ENCODE results near the gene ARHGAP12. TPM values are rescaled to one million over a fixed set of nuclear protein-coding genes. Genes with fewer than 3 reads are reported as not detected.

Gene ARHGAP12
- total RNA-seq, 2 experiments from 2014 or later, result 11.8 to 14.5 TPM

DNA sequence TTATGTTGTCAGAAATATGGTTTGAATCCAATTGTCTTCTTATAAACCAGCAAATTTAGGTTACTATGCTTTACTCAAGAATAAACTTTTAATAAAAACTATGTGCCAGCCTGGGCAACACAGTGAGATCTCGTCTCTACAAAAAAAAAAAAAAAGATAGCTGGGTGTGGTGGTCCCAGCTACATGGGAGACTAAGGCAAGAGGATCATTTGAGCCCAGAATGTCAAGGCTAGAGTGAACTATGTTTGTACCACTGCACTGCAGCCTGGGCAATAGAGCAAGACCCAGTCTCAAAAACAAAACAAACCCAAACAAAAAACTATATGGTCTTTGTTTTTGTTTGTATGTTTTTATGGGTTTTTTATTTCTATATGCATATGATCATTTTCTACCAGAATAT is 7.5 kb upstream of the ARHGAP12 start:
- Histone ChIP-seq H3K4me1 (ENCODE audit: insufficient read depth, low read length, poor library complexity, severe bottlenecking) (peaks cover 16% of the 10 kb centered on the region), H3K36me3 (ENCODE audit: insufficient read depth, low read length) (no peaks in the 10 kb centered on the region), H4K20me1 (ENCODE audit: insufficient read depth, low read length) (no peaks in the 10 kb centered on the region), H3K4me2 (ENCODE audit: low read length) (no peak overlapping the region), H3K79me2 (ENCODE audit: insufficient read depth, low read depth, low read length) (no peaks in the 10 kb centered on the region), H3K27ac (ENCODE audit: low read depth, low read length, poor library complexity, severe bottlenecking) (no peak overlapping the region), H3K4me3 (ENCODE audit: low read depth, low read length, poor library complexity, severe bottlenecking) (no peak overlapping the region), H3K9me2 (ENCODE audit: insufficient read depth, low read length) (no peaks in the 10 kb centered on the region), H2AFZ (ENCODE audit: low read length) (no peak overlapping the region), H3K9me3 (ENCODE audit: low read length) (no peaks in the 10 kb centered on the region)
- BruUV-seq (replicated peaks), result no TSS peak
- ChIA-PET POLR2A (interaction anchor here (0.7 to 1.4 kb wide), 4 partner anchors 13 to 115 kb away, joined by 3 to 8 read pairs (median 4); no protein-coding TSS in a partner anchor), CTCF (ENCODE audit: unreplicated experiment) (no interaction called here)
- intact Hi-C loops (cut with micrococcal nuclease; ENCODE audit: unreplicated experiment), result no loop called here
- DNase-seq (ENCODE audit: low spot score), result no peak
- TF ChIP-seq, protein P1, sequence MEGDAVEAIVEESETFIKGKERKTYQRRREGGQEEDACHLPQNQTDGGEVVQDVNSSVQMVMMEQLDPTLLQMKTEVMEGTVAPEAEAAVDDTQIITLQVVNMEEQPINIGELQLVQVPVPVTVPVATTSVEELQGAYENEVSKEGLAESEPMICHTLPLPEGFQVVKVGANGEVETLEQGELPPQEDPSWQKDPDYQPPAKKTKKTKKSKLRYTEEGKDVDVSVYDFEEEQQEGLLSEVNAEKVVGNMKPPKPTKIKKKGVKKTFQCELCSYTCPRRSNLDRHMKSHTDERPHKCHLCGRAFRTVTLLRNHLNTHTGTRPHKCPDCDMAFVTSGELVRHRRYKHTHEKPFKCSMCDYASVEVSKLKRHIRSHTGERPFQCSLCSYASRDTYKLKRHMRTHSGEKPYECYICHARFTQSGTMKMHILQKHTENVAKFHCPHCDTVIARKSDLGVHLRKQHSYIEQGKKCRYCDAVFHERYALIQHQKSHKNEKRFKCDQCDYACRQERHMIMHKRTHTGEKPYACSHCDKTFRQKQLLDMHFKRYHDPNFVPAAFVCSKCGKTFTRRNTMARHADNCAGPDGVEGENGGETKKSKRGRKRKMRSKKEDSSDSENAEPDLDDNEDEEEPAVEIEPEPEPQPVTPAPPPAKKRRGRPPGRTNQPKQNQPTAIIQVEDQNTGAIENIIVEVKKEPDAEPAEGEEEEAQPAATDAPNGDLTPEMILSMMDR (conservative IDR thresholded peaks at IDR 0.05; ENCODE audit: low read length), result no peak
- TF ChIP-seq EZH2phosphoT487 (IDR thresholded peaks at IDR 0.05; ENCODE audit: borderline replicate concordance, low read depth, low read length), result no peak

DNA sequence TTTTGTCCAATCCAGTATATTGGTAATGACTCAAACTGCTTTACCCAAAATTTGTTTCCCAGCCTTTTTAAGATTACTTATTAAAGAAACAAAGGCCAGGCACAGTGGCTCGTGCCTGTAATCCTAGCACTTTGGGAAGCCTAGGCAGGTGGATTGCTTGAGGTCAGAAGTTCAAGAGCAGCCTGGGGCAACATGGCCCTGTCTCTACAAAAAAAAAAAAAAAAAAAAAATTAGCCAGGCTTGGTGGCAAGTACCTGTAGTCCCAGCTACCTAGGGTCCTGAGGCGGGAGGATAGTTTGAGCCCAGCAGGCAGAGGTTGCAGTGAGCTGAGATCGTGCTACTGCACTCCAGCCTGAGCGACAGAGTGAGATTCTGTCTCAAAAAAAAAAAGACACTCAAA is 7.0 kb upstream of the ARHGAP12 start:
- no peaks in the 10 kb centered on the region for H3K79me2 ChIP-seq (ENCODE audit: insufficient read depth, low read depth, low read length)
- no peaks in the 10 kb centered on the region for H3K9me2 ChIP-seq (ENCODE audit: insufficient read depth, low read length)
- no peaks in the 10 kb centered on the region for H4K20me1 ChIP-seq (ENCODE audit: insufficient read depth, low read length)
- ChIA-PET CTCF (ENCODE audit: unreplicated experiment) (no interaction called here), POLR2A (interaction anchor here (1.1 to 1.4 kb wide), 4 partner anchors 13 to 1175 kb away, joined by 3 to 8 read pairs (median 6); no protein-coding TSS in a partner anchor)
- no TSS peak for BruUV-seq (replicated peaks)
- no peak overlapping the region for H3K4me3 ChIP-seq (ENCODE audit: low read depth, low read length, poor library complexity, severe bottlenecking)
- no peak for DNase-seq (ENCODE audit: low spot score)
- no peaks in the 10 kb centered on the region for H3K36me3 ChIP-seq (ENCODE audit: insufficient read depth, low read length)
- no peak overlapping the region for H3K27ac ChIP-seq (ENCODE audit: low read depth, low read length, poor library complexity, severe bottlenecking)
- no peak overlapping the region for H2AFZ ChIP-seq (ENCODE audit: low read length)
- intact Hi-C loops (cut with micrococcal nuclease; ENCODE audit: unreplicated experiment), result no loop called here
- TF ChIP-seq, protein P1 (conservative IDR thresholded peaks at IDR 0.05; ENCODE audit: low read length), result no peak
- no peak for TF ChIP-seq EZH2phosphoT487 (IDR thresholded peaks at IDR 0.05; ENCODE audit: borderline replicate concordance, low read depth, low read length)
- H3K4me1 ChIP-seq (ENCODE audit: insufficient read depth, low read length, poor library complexity, severe bottlenecking), result peaks cover 16% of the 10 kb centered on the region
- H3K4me2 ChIP-seq (ENCODE audit: low read length), result no peak overlapping the region
- no peaks in the 10 kb centered on the region for H3K9me3 ChIP-seq (ENCODE audit: low read length)

DNA sequence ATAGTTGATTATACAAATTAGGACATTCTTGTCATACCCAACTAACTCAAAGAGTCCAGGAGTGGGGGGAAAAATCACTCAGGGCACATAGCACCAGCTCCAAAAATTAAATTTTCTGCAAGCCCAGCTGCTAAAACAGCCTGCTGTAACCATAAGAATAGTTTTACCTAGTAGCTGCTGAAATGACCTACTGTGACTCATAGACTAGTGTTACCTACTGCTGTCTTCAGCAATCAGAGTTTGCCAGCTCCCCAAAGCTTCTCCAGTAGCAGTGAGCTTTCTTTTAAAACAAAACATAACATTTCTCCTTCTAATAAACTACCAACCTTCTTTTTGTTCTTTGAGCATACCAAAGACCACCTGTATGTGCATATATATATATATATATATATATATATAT is 4.2 kb upstream of the ARHGAP12 start:
- Histone ChIP-seq H2AFZ (ENCODE audit: low read length) (no peak overlapping the region), H3K79me2 (ENCODE audit: insufficient read depth, low read depth, low read length) (peaks cover 1% of the 10 kb centered on the region; the same call in 1 of the 2 replicates), H3K9me2 (ENCODE audit: insufficient read depth, low read length) (no peaks in the 10 kb centered on the region), H3K9me3 (ENCODE audit: low read length) (no peaks in the 10 kb centered on the region), H3K4me3 (ENCODE audit: low read depth, low read length, poor library complexity, severe bottlenecking) (no peak overlapping the region), H3K4me1 (ENCODE audit: insufficient read depth, low read length, poor library complexity, severe bottlenecking) (peaks cover 14% of the 10 kb centered on the region), H4K20me1 (ENCODE audit: insufficient read depth, low read length) (no peaks in the 10 kb centered on the region), H3K4me2 (ENCODE audit: low read length) (no peak overlapping the region), H3K27ac (ENCODE audit: low read depth, low read length, poor library complexity, severe bottlenecking) (no peak overlapping the region), H3K36me3 (ENCODE audit: insufficient read depth, low read length) (no peaks in the 10 kb centered on the region)
- no TSS peak for BruUV-seq (replicated peaks)
- ChIA-PET CTCF (ENCODE audit: unreplicated experiment) (no interaction called here), POLR2A (interaction anchor here (0.6 to 0.8 kb wide), 2 partner anchors 10 to 86 kb away, joined by 4 to 5 read pairs; no protein-coding TSS in a partner anchor)
- intact Hi-C loops (cut with micrococcal nuclease; ENCODE audit: unreplicated experiment), result no loop called here
- DNase-seq (ENCODE audit: low spot score), result no peak
- TF ChIP-seq, protein P1 (conservative IDR thresholded peaks at IDR 0.05; ENCODE audit: low read length), result no peak
- no peak for TF ChIP-seq EZH2phosphoT487 (IDR thresholded peaks at IDR 0.05; ENCODE audit: borderline replicate concordance, low read depth, low read length)

Data from OCI-LY7 (cell line).